Measurements from ENCODE around the gene FOXK2.

DNA sequence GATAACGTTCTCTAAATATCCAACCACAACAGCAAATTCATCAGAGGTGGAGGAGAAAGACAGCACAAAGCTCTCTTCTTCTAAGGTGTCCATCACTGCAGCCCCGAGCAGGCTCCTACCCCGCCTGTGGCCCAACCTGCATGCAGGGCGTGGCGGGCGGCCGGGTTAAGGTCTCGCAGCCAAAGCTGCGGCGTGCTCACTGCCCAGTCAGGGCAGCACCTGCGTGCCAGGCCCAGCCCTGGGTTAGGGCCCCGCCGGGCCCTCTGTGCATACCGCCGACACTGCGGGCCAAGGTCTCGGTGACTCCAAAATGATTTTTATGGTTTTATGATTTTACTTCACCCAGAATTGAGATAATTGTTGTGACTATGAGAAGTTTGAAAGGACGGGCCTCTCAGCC lies 57.8 kb downstream of the FOXK2 start:
- TF ChIP-seq NFIC (IDR thresholded peaks at IDR 0.05) (no peak), TCF12 (IDR thresholded peaks at IDR 0.05; ENCODE audit: low read depth) (no peak), CREB1 (IDR thresholded peaks at IDR 0.05; ENCODE audit: low read depth) (no peak), FOXM1 (IDR thresholded peaks at IDR 0.05; ENCODE audit: borderline replicate concordance, low read depth) (no peak)
